H9 (cell line): Measurements from ENCODE around the gene TREML1. TPM values are rescaled to one million over a fixed set of nuclear protein-coding genes. Genes with fewer than 3 reads are reported as not detected.

ENCODE experiments used
- DNase-seq: peaks from one replicate; pipeline ENCODE4 v3.0.0-alpha.2; 2017
- H2AFZ ChIP-seq: one replicate; pipeline ENCODE4 v1.6.1; 2013; ENCODE audit warnings: mild to moderate bottlenecking, low read length, control low read depth, moderate library complexity
- H2AK5ac ChIP-seq: 2 replicates; pipeline ENCODE4 v1.6.1; 2013; ENCODE audit warnings: low read length, control low read depth, mixed read lengths; ENCODE audit not compliant: insufficient read length
- H2BK120ac ChIP-seq: one replicate; pipeline ENCODE4 v1.6.1; 2013; ENCODE audit warnings: low read depth, mild to moderate bottlenecking, low read length, control low read depth, inconsistent platforms; ENCODE audit not compliant: poor library complexity, severe bottlenecking
- H2BK12ac ChIP-seq: 2 replicates; pipeline ENCODE4 v1.6.1; 2013; ENCODE audit warnings: low read length, control low read depth, mixed read lengths, low read depth; ENCODE audit not compliant: insufficient read length
- H2BK15ac ChIP-seq: 2 replicates; pipeline ENCODE4 v1.6.1; 2013; ENCODE audit warnings: low read depth, low read length, control low read depth
- H2BK20ac ChIP-seq: one replicate; pipeline ENCODE4 v1.6.1; 2013; ENCODE audit warnings: low read depth, mild to moderate bottlenecking, low read length, control low read depth, inconsistent platforms; ENCODE audit not compliant: poor library complexity, severe bottlenecking
- H2BK5ac ChIP-seq: 2 replicates; pipeline ENCODE4 v1.6.1; 2013; ENCODE audit warnings: low read length, control low read depth, mixed read lengths; ENCODE audit not compliant: insufficient read length
- H3K14ac ChIP-seq: 2 replicates; pipeline ENCODE4 v1.6.1; 2013; ENCODE audit warnings: low read length, control low read depth; ENCODE audit not compliant: insufficient read depth
- H3K18ac ChIP-seq: 2 replicates; pipeline ENCODE4 v1.6.1; 2013; ENCODE audit warnings: low read depth, mild to moderate bottlenecking, mixed read lengths, low read length, control low read depth; ENCODE audit not compliant: insufficient read length
- H3K23ac ChIP-seq: 2 replicates; pipeline ENCODE4 v1.6.1; 2013; ENCODE audit warnings: low read length, control low read depth, mixed read lengths, low read depth; ENCODE audit not compliant: insufficient read length
- H3K23me2 ChIP-seq: 2 replicates; pipeline ENCODE4 v1.6.1; 2013; ENCODE audit warnings: low read depth, mild to moderate bottlenecking, mixed read lengths, low read length, control low read depth; ENCODE audit not compliant: insufficient read length, poor library complexity, severe bottlenecking
- H3K27ac ChIP-seq: 2 replicates; pipeline ENCODE4 v1.5.1; 2013; ENCODE audit warnings: low read length, control low read depth, mixed read lengths, low read depth; ENCODE audit not compliant: insufficient read length
- H3K27me3 ChIP-seq: 2 replicates; pipeline ENCODE4 v1.6.1; 2013; ENCODE audit warnings: low read length, control low read depth, inconsistent platforms; ENCODE audit not compliant: insufficient read depth
- H3K4ac ChIP-seq: 2 replicates; pipeline ENCODE4 v1.6.1; 2013; ENCODE audit warnings: low read depth, mild to moderate bottlenecking, control low read depth, inconsistent platforms, low read length, moderate library complexity
- H3K4me1 ChIP-seq: 2 replicates; pipeline ENCODE4 v1.6.1; 2013; ENCODE audit warnings: low read length, control low read depth, inconsistent platforms; ENCODE audit not compliant: insufficient read depth
- H3K4me2 ChIP-seq: 2 replicates; pipeline ENCODE4 v1.6.1; 2013; ENCODE audit warnings: low read length, control low read depth, mixed read lengths; ENCODE audit not compliant: insufficient read length, insufficient read depth
- H3K56ac ChIP-seq: 2 replicates; pipeline ENCODE4 v1.6.1; 2013; ENCODE audit warnings: low read depth, mild to moderate bottlenecking, mixed read lengths, low read length, control low read depth; ENCODE audit not compliant: insufficient read length
- H3K79me1 ChIP-seq: 2 replicates; pipeline ENCODE4 v1.6.1; 2013; ENCODE audit warnings: low read depth, mild to moderate bottlenecking, moderate library complexity, low read length, control low read depth, inconsistent platforms; ENCODE audit not compliant: insufficient read depth, poor library complexity, severe bottlenecking
- H3K79me2 ChIP-seq: 2 replicates; pipeline ENCODE4 v1.6.1; 2013; ENCODE audit warnings: low read length, control low read depth, inconsistent platforms; ENCODE audit not compliant: insufficient read depth
- H3K9ac ChIP-seq: 2 replicates; pipeline ENCODE4 v1.6.1; 2013; ENCODE audit warnings: low read length, control low read depth, mixed read lengths; ENCODE audit not compliant: insufficient read length; ENCODE audit errors: extremely low read depth
- H3K9me3 ChIP-seq: one replicate; pipeline ENCODE4 v1.6.1; 2013; ENCODE audit warnings: low read depth, low read length, inconsistent platforms; ENCODE audit not compliant: control insufficient read depth
- H3T11ph ChIP-seq: one replicate; pipeline ENCODE4 v1.6.1; 2013; ENCODE audit warnings: mild to moderate bottlenecking, low read length, control low read depth, inconsistent platforms
- H4K20me1 ChIP-seq: one replicate; pipeline ENCODE4 v1.6.1; 2013; ENCODE audit not compliant: control insufficient read depth, insufficient read length, insufficient read depth
- H4K5ac ChIP-seq: 2 replicates; pipeline ENCODE4 v1.6.1; 2013; ENCODE audit warnings: low read depth, mild to moderate bottlenecking, mixed read lengths, low read length, control low read depth; ENCODE audit not compliant: insufficient read length
- H4K8ac ChIP-seq: replicated peaks from 2 replicates; pipeline ENCODE4 v1.6.1; 2013; ENCODE audit warnings: low read length, control low read depth, mixed read lengths, low read depth; ENCODE audit not compliant: insufficient read length
- H4K91ac ChIP-seq: 2 replicates; pipeline ENCODE4 v1.6.1; 2013; ENCODE audit warnings: low read depth, mild to moderate bottlenecking, moderate library complexity, mixed read lengths, low read length, control low read depth; ENCODE audit not compliant: insufficient read length
- H3K27ac Mint-ChIP-seq, 3 experiments: 2 replicates in 2 of 3; 3 replicates in 1 of 3; pipeline ENCODE4 v1.8.0; 2020 to 2021; ENCODE audit warnings: mixed read lengths in 3 of 3, mild to moderate bottlenecking in 1 of 3, moderate library complexity in 1 of 3
- H3K27me3 Mint-ChIP-seq: 2 replicates; pipeline ENCODE4 v1.8.0; 2021; ENCODE audit warnings: low read depth, mild to moderate bottlenecking, moderate library complexity, mixed read lengths
- H3K36me3 Mint-ChIP-seq, 3 experiments: 2 replicates in 2 of 3; 3 replicates in 1 of 3; pipeline ENCODE4 v1.8.0; 2020 to 2021; ENCODE audit warnings: low read depth in 3 of 3, mixed read lengths in 3 of 3; ENCODE audit not compliant: insufficient read depth in 1 of 3
- H3K4me1 Mint-ChIP-seq, 2 experiments: 2 replicates each; pipeline ENCODE4 v1.8.0; 2020; ENCODE audit warnings: mixed read lengths in 2 of 2
- H3K4me3 Mint-ChIP-seq, 2 experiments: 2 replicates in 1 of 2; 3 replicates in 1 of 2; pipeline ENCODE4 v1.8.0; 2020 to 2021; ENCODE audit warnings: mild to moderate bottlenecking in 2 of 2, mixed read lengths in 2 of 2, moderate library complexity in 1 of 2
- H3K9me3 Mint-ChIP-seq, 2 experiments: 2 replicates in 1 of 2; 3 replicates in 1 of 2; pipeline ENCODE4 v1.8.0; 2020; ENCODE audit warnings: mild to moderate bottlenecking in 2 of 2, mixed read lengths in 2 of 2, moderate library complexity in 1 of 2
- WGBS: extraction: QIAGEN DNeasy Blood & Tissue Kit; methylation state at CpG from one replicate; pipeline ENCODE4 v1.1.7; 2013; ENCODE audit warnings: missing lambda C conversion rate, low lambda C conversion rate, mixed read lengths; ENCODE audit not compliant: insufficient read length; ENCODE audit errors: extremely low coverage; 5-methylcytosine and 5-hydroxymethylcytosine counted together
- total RNA-seq: library from RNA; stranded (reverse); gene quantifications from 2 replicates; pipeline ENCODE4 v1.2.1, GENCODE V29; 2021
- TF ChIP-seq, protein P1 (sequence below): fragments of 200-600 bp; sonication (generic); conservative IDR thresholded peaks from 3 replicates; pipeline ENCODE4 v1.8.0; 2021; ENCODE audit warnings: antibody characterized with exemption, mild to moderate bottlenecking

TREML1 gene
- total RNA-seq, 1 experiment from 2014 or later, result not detected

DNA sequence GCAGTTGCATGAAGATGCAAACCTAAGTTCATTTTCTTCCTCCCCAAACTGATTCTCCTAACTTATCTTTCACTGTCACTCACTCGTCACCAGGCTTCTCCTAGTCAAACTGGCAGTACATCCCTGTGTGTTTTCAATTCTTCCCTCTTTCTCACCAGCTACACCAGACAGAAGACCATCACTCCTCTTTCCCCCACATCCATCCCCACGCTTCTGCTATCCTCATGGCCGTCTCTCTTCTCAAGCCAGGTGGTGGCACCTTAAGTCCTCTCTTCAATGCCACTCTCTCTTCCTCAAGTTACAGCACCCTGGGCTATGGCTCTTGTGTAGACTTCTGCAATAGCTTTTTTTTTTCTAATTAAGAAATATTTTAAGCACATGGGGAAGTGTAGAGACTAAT is 23.1 kb upstream of the TREML1 start:
- Histone ChIP-seq H3K4me1 (no peaks in the 10 kb centered on the region), H3K4ac (no peak overlapping the region), H2BK20ac (no peak overlapping the region), H3K23me2 (no peaks in the 10 kb centered on the region), H2BK15ac (no peak overlapping the region), H2BK12ac (no peak overlapping the region), H3K27ac (no peak overlapping the region), H3K79me1 (no peaks in the 10 kb centered on the region), H2AFZ (no peak overlapping the region), H2BK5ac (no peak overlapping the region), H2AK5ac (no peak overlapping the region), H3K4me2 (no peak overlapping the region), H3K27me3 (no peaks in the 10 kb centered on the region), H4K91ac (no peak overlapping the region), H4K5ac (no peak overlapping the region), H3K79me2 (no peaks in the 10 kb centered on the region), H3K18ac (no peak overlapping the region), H3K56ac (no peak overlapping the region), H3K23ac (no peak overlapping the region), H4K20me1 (no peaks in the 10 kb centered on the region), H4K8ac (no peak overlapping the region), H3K9ac (no peak overlapping the region), H3K9me3 (no peaks in the 10 kb centered on the region), H3K14ac (no peak overlapping the region), H3T11ph (no peak overlapping the region), H2BK120ac (no peak overlapping the region)
- no peak for DNase-seq
- TF ChIP-seq, protein P1, sequence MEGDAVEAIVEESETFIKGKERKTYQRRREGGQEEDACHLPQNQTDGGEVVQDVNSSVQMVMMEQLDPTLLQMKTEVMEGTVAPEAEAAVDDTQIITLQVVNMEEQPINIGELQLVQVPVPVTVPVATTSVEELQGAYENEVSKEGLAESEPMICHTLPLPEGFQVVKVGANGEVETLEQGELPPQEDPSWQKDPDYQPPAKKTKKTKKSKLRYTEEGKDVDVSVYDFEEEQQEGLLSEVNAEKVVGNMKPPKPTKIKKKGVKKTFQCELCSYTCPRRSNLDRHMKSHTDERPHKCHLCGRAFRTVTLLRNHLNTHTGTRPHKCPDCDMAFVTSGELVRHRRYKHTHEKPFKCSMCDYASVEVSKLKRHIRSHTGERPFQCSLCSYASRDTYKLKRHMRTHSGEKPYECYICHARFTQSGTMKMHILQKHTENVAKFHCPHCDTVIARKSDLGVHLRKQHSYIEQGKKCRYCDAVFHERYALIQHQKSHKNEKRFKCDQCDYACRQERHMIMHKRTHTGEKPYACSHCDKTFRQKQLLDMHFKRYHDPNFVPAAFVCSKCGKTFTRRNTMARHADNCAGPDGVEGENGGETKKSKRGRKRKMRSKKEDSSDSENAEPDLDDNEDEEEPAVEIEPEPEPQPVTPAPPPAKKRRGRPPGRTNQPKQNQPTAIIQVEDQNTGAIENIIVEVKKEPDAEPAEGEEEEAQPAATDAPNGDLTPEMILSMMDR, result no peak
- no peak overlapping the region for H3K27ac Mint-ChIP-seq
- no CpG with 5 or more reads among the region's 3 CpGs for WGBS
- peaks cover 8% of the 10 kb centered on the region for H3K27me3 Mint-ChIP-seq
- no peak overlapping the region for H3K4me3 Mint-ChIP-seq
- H3K4me1 Mint-ChIP-seq, result peaks cover 9 to 14% of the 10 kb centered on the region in 2 experiments
- peaks cover 0 to 8% (median 2%) of the 10 kb centered on the region in 3 experiments; a peak in 3 of 7 replicates for H3K36me3 Mint-ChIP-seq
- H3K9me3 Mint-ChIP-seq, result peaks cover 6 to 9% of the 10 kb centered on the region in 2 experiments; a peak in 4 of 5 replicates
